Measurements from ENCODE around the gene STMN3. TPM values are rescaled to one million over a fixed set of nuclear protein-coding genes. Genes with fewer than 3 reads are reported as not detected.
"Not testable (repeated sequence)": the region's sequence is repeated elsewhere in the genome, so short reads cannot be mapped to it uniquely, and the experiment has no call there.

The STMN3 gene
- total RNA-seq, 1 experiment from 2014 or later, result 138 TPM

DNA sequence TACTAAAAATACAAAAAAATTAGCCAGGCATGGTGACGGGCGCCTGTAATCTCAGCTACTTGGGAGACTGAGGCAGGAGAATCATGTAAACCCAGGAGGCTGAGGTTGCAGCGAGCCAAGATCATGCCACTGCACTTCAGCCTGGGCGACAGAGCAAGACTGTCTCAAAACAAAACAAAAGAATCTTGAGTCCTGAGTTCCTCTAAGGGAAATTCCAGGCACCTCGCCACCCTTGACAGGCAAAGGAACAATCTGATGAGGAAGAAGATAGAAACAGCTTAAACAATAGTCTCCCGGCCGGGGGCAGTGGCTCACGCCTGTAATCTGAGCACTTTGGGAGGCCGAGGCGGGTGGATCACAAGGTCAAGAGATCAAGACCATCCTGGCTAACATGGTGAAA is 21.8 kb downstream of the STMN3 start:
- H3K4me3 ChIP-seq (replicated peaks in 1 of 2; ENCODE audit: low read depth in 1 of 2, low read length in 2 of 2); H3K9ac ChIP-seq (ENCODE audit: low read length); BruUV-seq (replicated peaks); CTCF ChIA-PET; ATAC-seq; H3K4me2 ChIP-seq (ENCODE audit: low read length); H3K4me1 ChIP-seq (ENCODE audit: control insufficient read depth in 1 of 2, insufficient read depth in 2 of 2, low read length in 2 of 2); H4K20me1 ChIP-seq (ENCODE audit: insufficient read depth); H3K36me3 ChIP-seq (ENCODE audit: control insufficient read depth in 1 of 2, insufficient read depth in 2 of 2, low read length in 2 of 2); DNase-seq (ENCODE audit: low read depth, low spot score); H2AFZ ChIP-seq (ENCODE audit: low read depth, low read length, poor library complexity, severe bottlenecking); POLR2A ChIA-PET; intact Hi-C loops (cut with micrococcal nuclease); H3K27ac ChIP-seq (ENCODE audit: low read depth, low read length); H3K9me2 ChIP-seq (ENCODE audit: insufficient read depth); H3K9me3 ChIP-seq (ENCODE audit: control insufficient read depth in 1 of 2, insufficient read depth in 1 of 2, low read depth in 1 of 2, low read length in 2 of 2); RAD21 ChIA-PET (ENCODE audit: low non-redundant PET in 1 of 2, low total read pairs in 2 of 2, uncharacterized antibody in 2 of 2, unreplicated experiment in 2 of 2); H3K27me3 ChIP-seq (ENCODE audit: insufficient read depth, low read length): not testable (repeated sequence)
- H3K79me2 ChIP-seq (ENCODE audit: insufficient read depth, low read length), result peaks cover 19% of the 10 kb centered on the region

DNA sequence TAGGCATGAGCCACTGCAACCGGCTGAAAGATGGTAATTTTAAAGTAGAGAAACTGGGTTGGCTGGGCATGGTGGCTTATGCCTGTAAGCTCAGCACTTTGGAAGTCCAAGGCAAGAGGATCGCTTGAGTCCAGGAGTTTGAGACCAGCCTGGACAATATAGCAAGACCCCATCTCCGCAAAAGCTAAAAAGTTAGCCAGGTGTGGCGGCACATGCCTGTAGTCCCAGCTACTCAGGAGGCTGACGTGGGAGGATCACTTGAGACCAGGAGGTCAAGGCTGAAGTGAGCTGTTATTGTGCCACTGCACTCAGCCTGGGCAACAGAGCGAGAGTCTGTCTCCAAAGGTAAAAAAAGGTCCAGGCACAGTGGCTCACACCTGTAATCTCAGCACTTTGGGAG is 22.3 kb downstream of the STMN3 start:
- H3K79me2 ChIP-seq (ENCODE audit: insufficient read depth, low read length), result peaks cover 22% of the 10 kb centered on the region
- CTCF ChIA-PET; H3K27ac ChIP-seq (ENCODE audit: low read depth, low read length); RAD21 ChIA-PET (ENCODE audit: low non-redundant PET in 1 of 2, low total read pairs in 2 of 2, uncharacterized antibody in 2 of 2, unreplicated experiment in 2 of 2); H3K4me1 ChIP-seq (ENCODE audit: control insufficient read depth in 1 of 2, insufficient read depth in 2 of 2, low read length in 2 of 2); H3K27me3 ChIP-seq (ENCODE audit: insufficient read depth, low read length); H4K20me1 ChIP-seq (ENCODE audit: insufficient read depth); BruUV-seq (replicated peaks); intact Hi-C loops (cut with micrococcal nuclease); H3K9me2 ChIP-seq (ENCODE audit: insufficient read depth); H3K36me3 ChIP-seq (ENCODE audit: control insufficient read depth in 1 of 2, insufficient read depth in 2 of 2, low read length in 2 of 2); H3K9me3 ChIP-seq (ENCODE audit: control insufficient read depth in 1 of 2, insufficient read depth in 1 of 2, low read depth in 1 of 2, low read length in 2 of 2); H3K4me3 ChIP-seq (replicated peaks in 1 of 2; ENCODE audit: low read depth in 1 of 2, low read length in 2 of 2); H3K9ac ChIP-seq (ENCODE audit: low read length); DNase-seq (ENCODE audit: low read depth, low spot score); H3K4me2 ChIP-seq (ENCODE audit: low read length); H2AFZ ChIP-seq (ENCODE audit: low read depth, low read length, poor library complexity, severe bottlenecking); ATAC-seq: not testable (repeated sequence)
- POLR2A ChIA-PET, result interaction anchor here (0.6 kb wide), 1 partner anchor 491 kb away, joined by 3 read pairs; no protein-coding TSS in a partner anchor
